HG03378 (cell line): ENCODE results near the gene CDC42EP2.

ENCODE experiments used
- ATAC-seq: cut with Tn5 transposase; IDR thresholded peaks from one replicate; pipeline ENCODE4 v1.9.1; 2021; ENCODE audit warnings: mild to moderate bottlenecking, moderate library complexity; ENCODE audit not compliant: unreplicated experiment

CDC42EP2 gene

DNA sequence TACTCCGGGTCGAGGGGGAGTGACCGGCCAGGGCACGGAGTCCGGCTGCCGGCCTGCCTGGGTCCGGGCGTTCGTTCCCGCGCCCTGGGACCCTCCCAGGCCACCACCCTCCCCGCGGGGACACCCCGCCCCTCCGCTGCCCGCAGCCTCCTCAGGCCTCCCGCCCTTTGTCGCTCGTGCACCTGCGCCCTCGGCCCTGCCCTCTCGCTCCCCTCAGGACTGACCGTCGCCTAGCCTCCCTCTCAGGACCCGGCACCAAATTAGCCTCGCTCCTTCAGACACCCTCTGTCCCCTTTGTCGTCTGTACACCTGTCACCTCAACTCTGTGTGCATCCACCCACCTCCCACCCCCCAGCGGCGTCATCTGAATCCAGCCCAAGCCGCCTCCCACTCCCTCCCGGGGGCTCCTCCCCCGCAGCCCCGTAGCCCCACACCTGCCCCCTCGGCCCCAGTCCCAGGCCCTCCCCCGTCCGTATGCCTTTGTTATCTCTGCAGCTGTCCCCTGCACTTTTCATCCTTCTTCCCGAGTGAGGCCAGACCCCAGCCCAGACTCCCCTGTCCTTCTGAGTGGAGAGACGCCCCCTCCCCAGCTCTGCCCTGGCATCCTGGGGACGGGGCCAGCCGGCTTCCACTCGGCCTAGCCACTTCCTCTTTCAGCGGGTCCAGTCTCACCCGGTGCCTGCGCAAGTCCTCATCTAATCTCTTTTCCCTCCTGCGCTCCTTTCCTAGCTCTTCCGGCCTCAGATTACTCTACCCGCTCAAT lies 40.5 kb downstream of the CDC42EP2 start:
- no peak for ATAC-seq

DNA sequence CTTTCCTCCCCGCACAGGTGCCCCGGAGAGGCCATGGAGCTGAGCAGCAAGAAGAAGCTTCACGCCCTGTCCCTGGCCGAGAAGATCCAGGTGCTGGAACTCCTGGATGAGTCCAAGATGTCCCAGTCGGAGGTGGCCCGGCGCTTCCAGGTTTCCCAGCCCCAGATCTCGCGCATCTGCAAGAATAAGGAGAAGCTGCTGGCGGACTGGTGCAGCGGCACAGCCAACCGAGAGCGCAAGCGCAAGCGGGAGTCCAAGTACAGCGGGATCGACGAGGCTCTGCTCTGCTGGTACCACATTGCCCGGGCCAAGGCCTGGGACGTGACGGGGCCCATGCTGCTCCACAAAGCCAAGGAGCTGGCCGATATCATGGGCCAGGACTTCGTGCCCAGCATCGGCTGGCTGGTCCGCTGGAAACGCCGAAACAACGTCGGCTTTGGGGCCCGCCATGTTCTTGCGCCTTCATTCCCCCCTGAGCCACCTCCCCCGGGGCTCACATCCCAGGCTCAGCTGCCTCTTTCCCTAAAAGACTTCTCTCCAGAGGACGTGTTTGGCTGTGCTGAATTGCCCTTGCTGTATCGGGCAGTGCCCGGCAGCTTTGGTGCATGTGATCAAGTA lies 41.2 kb downstream of the CDC42EP2 start:
- no peak for ATAC-seq

DNA sequence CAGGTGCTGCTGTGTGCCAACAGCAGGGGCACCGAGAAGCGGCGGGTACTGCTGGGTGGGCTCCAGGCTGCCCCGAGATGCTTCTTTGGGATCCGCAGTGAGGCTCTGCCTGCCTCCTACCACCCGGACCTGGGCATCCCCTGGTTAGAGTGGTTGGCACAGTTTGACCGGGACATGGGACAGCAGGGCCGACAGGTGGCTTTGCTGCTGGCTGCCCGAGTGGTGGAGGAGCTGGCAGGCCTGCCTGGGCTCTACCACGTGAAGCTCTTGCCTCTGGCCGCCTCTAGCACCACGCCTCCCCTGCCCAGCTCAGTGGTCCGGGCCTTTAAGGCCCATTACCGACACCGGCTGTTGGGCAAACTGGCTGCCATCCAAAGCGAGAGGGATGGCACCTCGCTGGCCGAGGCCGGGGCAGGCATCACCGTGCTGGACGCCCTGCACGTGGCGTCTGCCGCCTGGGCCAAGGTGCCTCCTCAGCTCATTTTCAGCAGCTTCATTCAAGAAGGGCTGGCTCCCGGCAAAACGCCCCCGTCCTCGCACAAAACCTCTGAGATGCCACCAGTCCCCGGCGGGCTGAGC lies 41.8 kb downstream of the CDC42EP2 start:
- no peak for ATAC-seq

DNA sequence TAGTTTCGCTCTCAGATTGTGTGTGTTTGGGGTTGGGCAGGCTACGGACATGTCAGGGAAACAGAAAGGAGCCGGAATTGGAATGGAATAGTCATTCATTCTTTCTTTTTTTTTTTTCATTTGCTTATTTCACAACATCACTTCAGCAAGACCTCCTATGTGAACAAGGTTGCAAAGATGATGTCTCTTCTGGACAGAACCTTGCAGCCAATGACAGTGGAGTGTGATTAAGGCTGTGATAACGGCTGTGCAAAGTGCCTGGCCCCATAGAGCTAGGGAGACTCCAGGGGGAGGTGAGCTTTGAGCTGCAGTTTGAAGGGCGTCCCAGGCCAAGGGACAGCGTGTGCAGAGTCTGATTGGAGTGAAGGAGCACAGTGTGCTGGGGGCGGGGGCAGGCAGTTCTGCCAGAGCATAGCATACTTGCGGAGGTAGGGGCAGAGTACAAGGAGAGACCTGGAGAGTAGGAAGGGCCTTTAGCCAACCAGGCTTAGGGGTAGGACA lies 43.2 kb downstream of the CDC42EP2 start:
- no peak for ATAC-seq

DNA sequence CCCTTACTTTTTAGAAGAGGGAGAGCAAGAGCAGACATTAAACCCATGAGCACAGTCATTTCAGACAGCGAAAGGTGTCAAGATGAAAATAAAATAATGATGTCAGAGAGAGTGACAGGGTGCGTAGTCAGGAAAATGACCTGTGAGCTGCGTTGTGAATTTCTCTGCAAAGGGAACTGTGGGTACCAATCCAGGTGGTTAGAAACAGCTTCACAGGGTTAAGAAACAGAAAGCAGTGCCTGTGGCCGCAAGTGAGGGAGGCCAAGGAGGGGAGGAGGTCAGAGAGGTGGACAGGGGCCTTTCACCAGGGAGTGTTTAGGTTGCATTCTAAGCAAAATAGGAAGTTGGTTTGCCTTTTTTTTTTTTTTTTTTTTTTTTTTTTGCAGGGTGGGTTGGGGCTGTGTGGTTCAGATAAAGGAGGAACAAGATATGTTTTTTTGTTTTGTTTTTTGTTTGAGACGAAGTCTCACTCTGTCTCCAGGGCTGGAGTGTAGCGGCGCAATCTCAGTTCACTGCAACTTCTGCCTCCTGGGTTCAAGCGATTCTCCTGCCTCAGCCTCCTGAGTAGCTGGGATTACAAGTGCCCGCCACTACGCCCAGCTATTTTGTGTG lies 47.8 kb downstream of the CDC42EP2 start:
- ATAC-seq, result no peak

DNA sequence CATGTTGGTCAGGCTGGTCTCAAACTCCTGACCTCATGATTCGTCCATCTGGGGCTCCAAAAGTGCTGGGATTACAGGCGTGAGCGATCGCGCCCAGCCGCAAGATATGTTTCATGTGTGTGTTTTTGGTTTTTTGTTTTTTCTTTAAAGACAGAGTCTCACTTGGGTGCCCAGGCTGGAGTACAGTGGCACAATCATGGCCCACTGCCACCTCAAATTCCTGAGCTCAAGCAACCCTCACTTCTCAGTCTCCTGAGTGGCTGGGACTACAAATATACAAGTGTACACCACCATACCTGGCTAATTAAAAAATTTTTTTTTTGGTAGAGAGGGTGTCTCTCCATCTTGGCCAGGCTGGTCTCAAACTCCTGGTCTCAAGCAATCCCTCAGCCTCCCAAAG lies 48.3 kb downstream of the CDC42EP2 start:
- no peak for ATAC-seq

DNA sequence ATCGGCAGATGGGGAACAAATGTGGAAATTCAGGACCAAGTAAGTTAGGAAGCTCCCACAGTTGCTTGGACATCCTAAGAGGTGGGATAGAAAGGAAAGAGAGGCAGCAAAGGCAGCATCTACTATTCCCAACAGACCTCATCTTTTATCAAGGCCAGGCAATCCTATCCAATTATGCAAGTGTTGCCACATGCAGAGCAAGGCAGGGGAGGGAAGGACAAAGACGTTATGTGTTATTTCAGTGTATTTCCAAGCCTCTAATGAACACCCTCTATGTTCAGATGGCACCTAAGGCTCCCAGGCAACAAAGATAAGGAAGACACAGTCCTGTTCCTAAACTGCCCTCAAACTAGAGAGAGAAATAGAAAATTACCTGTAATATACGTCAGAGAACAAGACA lies 49.1 kb downstream of the CDC42EP2 start:
- no peak for ATAC-seq

DNA sequence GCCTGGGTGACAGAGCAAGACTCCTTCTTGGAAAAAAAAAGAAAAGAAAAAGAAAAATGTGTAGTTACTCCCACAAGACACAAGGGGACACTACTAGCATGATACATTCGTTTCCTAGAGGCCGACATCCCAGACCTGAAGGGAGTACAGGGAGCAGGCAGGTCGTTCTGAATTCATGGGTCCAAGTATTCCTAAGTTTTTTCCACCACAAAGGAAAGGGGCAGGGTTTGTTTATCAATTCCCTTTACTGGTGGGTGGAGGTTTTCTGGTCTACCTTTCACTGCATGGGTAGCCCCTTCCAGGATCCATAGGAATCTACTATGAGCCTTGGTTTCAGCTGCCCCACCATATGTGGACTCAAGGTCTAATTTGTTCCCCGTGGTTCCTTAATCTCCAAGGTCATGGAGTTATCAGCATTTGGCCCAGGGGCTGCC lies 51.7 kb downstream of the CDC42EP2 start:
- ATAC-seq, result peak; percentile 45

DNA sequence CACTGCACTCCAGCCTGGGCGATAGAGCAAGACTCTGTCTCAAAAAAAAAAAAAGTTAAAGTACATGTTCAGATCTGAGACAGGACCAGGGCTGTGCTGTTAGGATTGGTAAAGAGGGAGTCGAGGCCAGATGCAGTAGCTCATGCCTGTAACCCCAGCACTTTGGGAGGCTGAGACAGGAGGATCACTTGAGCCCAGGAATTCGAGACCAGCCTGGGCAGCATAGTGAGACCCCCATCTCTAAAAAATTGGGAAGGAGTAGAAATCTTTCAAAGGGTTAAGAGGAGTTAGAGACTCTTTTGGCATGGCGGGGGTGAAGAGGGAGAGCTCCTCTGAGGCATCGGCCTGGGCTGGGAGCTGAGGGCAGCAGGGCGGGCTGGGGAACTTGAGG lies 56.0 kb downstream of the CDC42EP2 start:
- ATAC-seq, result no peak
